ENCODE measurements around the gene PDZRN3. TPM values are rescaled to one million over a fixed set of nuclear protein-coding genes. Genes with fewer than 3 reads are reported as not detected.

The PDZRN3 gene
- total RNA-seq, 1 donor from 2014 or later = 19.8 TPM

GRCh38 chr3:73393005-73393404 is 231.7 kb downstream of the PDZRN3 start:
- Histone ChIP-seq H3K36me3 (ENCODE audit: insufficient read depth, low read length) (no peaks in the 10 kb centered on the region), H3K27me3 (ENCODE audit: insufficient read depth, low read length) (no peaks in the 10 kb centered on the region), H3K9me3 (ENCODE audit: insufficient read depth, low read depth, low read length) (no peaks in the 10 kb centered on the region), H3K27ac (ENCODE audit: low read depth, low read length) (no peak overlapping the region), H3K79me2 (ENCODE audit: insufficient read depth, low read length) (no peaks in the 10 kb centered on the region), H4K20me1 (ENCODE audit: insufficient read depth, low read length) (no peaks in the 10 kb centered on the region), H3K4me3 (ENCODE audit: insufficient read depth, low read depth, low read length) (no peak overlapping the region), H3K9ac (ENCODE audit: low read length) (no peak overlapping the region), H3K4me1 (ENCODE audit: insufficient read depth, low read length) (no peaks in the 10 kb centered on the region), H2AFZ (ENCODE audit: low read depth, low read length) (no peak overlapping the region), H3K4me2 (ENCODE audit: low read length) (no peak overlapping the region)
- TF ChIP-seq EZH2 (IDR thresholded peaks at IDR 0.05; ENCODE audit: insufficient read depth, low read length) = no peak
- no peak for TF ChIP-seq CTCF (IDR thresholded peaks at IDR 0.05; ENCODE audit: insufficient read depth, low read depth, low read length)
- H3K36me3 Mint-ChIP-seq (ENCODE audit: low read depth, unreplicated experiment) = peaks cover 25% of the 10 kb centered on the region
- no peaks in the 10 kb centered on the region for H3K9me3 Mint-ChIP-seq (ENCODE audit: unreplicated experiment)
- peaks cover 3% of the 10 kb centered on the region for H3K4me1 Mint-ChIP-seq (ENCODE audit: low read depth, unreplicated experiment)
- FAIRE-seq (no peak), DNase-seq (ENCODE audit: low read depth) (no peak)
- H3K27me3 Mint-ChIP-seq (ENCODE audit: low read depth, unreplicated experiment) = no peaks in the 10 kb centered on the region
- H3K27ac Mint-ChIP-seq (ENCODE audit: unreplicated experiment) = no peak overlapping the region
- no peak overlapping the region for H3K4me3 Mint-ChIP-seq (ENCODE audit: unreplicated experiment)

- H3K36me3 ChIP-seq (ENCODE audit: insufficient read depth, low read length) = no peaks in the 10 kb centered on the region
- Mint-ChIP-seq H3K4me1 (ENCODE audit: low read depth, unreplicated experiment) (peaks cover 3% of the 10 kb centered on the region), H3K9me3 (ENCODE audit: unreplicated experiment) (no peaks in the 10 kb centered on the region)
These were observed 232.8 kb downstream of the PDZRN3 start for GRCh38 chr3:73391984-73392383.

More at GRCh38 chr3:73391984-73392383, 232.8 kb downstream of the PDZRN3 start:
- Mint-ChIP-seq H3K36me3 (ENCODE audit: low read depth, unreplicated experiment) (peaks cover 25% of the 10 kb centered on the region), H3K27ac (ENCODE audit: unreplicated experiment) (no peak overlapping the region), H3K27me3 (ENCODE audit: low read depth, unreplicated experiment) (no peaks in the 10 kb centered on the region), H3K4me3 (ENCODE audit: unreplicated experiment) (no peak overlapping the region)
- Histone ChIP-seq H3K9me3 (ENCODE audit: insufficient read depth, low read depth, low read length) (no peaks in the 10 kb centered on the region), H3K27me3 (ENCODE audit: insufficient read depth, low read length) (no peaks in the 10 kb centered on the region), H3K9ac (ENCODE audit: low read length) (no peak overlapping the region), H4K20me1 (ENCODE audit: insufficient read depth, low read length) (no peaks in the 10 kb centered on the region), H3K79me2 (ENCODE audit: insufficient read depth, low read length) (no peaks in the 10 kb centered on the region), H3K27ac (ENCODE audit: low read depth, low read length) (no peak overlapping the region), H3K4me1 (ENCODE audit: insufficient read depth, low read length) (no peaks in the 10 kb centered on the region), H3K4me2 (ENCODE audit: low read length) (no peak overlapping the region), H3K4me3 (ENCODE audit: insufficient read depth, low read depth, low read length) (no peak overlapping the region), H2AFZ (ENCODE audit: low read depth, low read length) (no peak overlapping the region)
- DNase-seq (ENCODE audit: low read depth) = no peak
- TF ChIP-seq CTCF (IDR thresholded peaks at IDR 0.05; ENCODE audit: insufficient read depth, low read depth, low read length) = no peak
- TF ChIP-seq EZH2 (IDR thresholded peaks at IDR 0.05; ENCODE audit: insufficient read depth, low read length) = no peak
- FAIRE-seq = no peak

Data from astrocyte (in vitro differentiated cells and primary cell).